HepG2 (cell line): ENCODE data around the gene GMNN. TPM values are rescaled to one million over a fixed set of nuclear protein-coding genes. Genes with fewer than 3 reads are reported as not detected.

ENCODE experiments used
- ATAC-seq: fragments of 200-7000 bp; cut with Tn5 transposase; 3 replicates; pipeline ENCODE4 v1.9.1; 2020; ENCODE audit warnings: mild to moderate bottlenecking, moderate library complexity
- BruUV-seq: library from RNA; stranded (reverse); fragments of 400-500 nt; replicated peaks from 2 replicates; lab custom pipeline; 2021; lab: Mats Ljungman, UMichigan
- CTCF ChIA-PET: fragments of 300-600 bp; formaldehyde crosslinking; extraction: SDS; loops from one replicate; lab custom pipeline; 2021; ENCODE audit warnings: low total read pairs, inconsistent platforms, low intra/inter-chr PET ratio; lab: Yijun Ruan, JAX
- POLR2A ChIA-PET: fragments of 350-600 bp; sonication (Branson Sonifier 250); formaldehyde crosslinking; loops from one replicate; lab custom pipeline; 2020; ENCODE audit warnings: antibody characterized with exemption, inconsistent platforms; lab: Yijun Ruan, JAX
- DNase-seq: peaks from one replicate; pipeline ENCODE4 v3.0.0-alpha.2; 2015; ENCODE audit warnings: low spot score
- FAIRE-seq: peaks from 3 replicates; lab custom pipeline; 2011; peaks lifted over from hg19 to GRCh38; lab: Jason Lieb, UNC
- H2AFZ ChIP-seq: one replicate; pipeline ENCODE4 v1.6.1; 2011; ENCODE audit warnings: low read length, inconsistent platforms
- H3K27ac ChIP-seq: fragments of 300-600 bp; 3 replicates; pipeline ENCODE4 v1.8.0; 2011; ENCODE audit warnings: mixed run types, mild to moderate bottlenecking, mixed read lengths, low read length, inconsistent platforms; ENCODE audit not compliant: insufficient read depth; ENCODE audit errors: extremely low read length
- H3K27me3 ChIP-seq, 2 experiments: fragments of 200-600 bp in 1 of 2; 2 replicates in 1 of 2; 3 replicates in 1 of 2; pipeline versions ENCODE4 v1.6.0 to v1.8.0; 2011; ENCODE audit warnings: low read length in 2 of 2, mild to moderate bottlenecking in 2 of 2, moderate library complexity in 2 of 2, inconsistent platforms in 1 of 2; ENCODE audit not compliant: insufficient read depth in 2 of 2, control insufficient read depth in 1 of 2
- H3K36me3 ChIP-seq, 2 experiments: fragments of 200-600 bp in 1 of 2; replicated peaks in 1 of 2; 2 replicates in 1 of 2; 3 replicates in 1 of 2; pipeline versions ENCODE4 v1.5.1 to v1.8.0; 2011; ENCODE audit warnings: low read length in 2 of 2, inconsistent platforms in 1 of 2; ENCODE audit not compliant: insufficient read depth in 2 of 2, control insufficient read depth in 1 of 2
- H3K4me1 ChIP-seq: 2 replicates; pipeline ENCODE4 v1.5.1; 2012; ENCODE audit warnings: low read length, inconsistent platforms; ENCODE audit not compliant: insufficient read depth
- H3K4me2 ChIP-seq: 2 replicates; pipeline ENCODE4 v1.6.0; 2011; ENCODE audit warnings: low read depth, low read length, inconsistent platforms
- H3K4me3 ChIP-seq, 3 experiments: fragments of 200-600 bp in 1 of 3; sonication (generic), shearing (Covaris generic) in 1 of 3; replicated peaks in 1 of 3; 2 replicates each; pipeline ENCODE4 v1.5.1; 2011 to 2016; ENCODE audit warnings: low read length in 3 of 3, inconsistent platforms in 2 of 3, low read depth in 2 of 3, mild to moderate bottlenecking in 2 of 3, control low read depth in 1 of 3, mixed read lengths in 1 of 3; ENCODE audit not compliant: insufficient read depth in 1 of 3
- H3K79me2 ChIP-seq: one replicate; pipeline ENCODE4 v1.6.1; 2011; ENCODE audit warnings: low read length, inconsistent platforms; ENCODE audit not compliant: insufficient read depth
- H3K9ac ChIP-seq: 2 replicates; pipeline ENCODE4 v1.6.0; 2011; ENCODE audit warnings: mild to moderate bottlenecking, low read depth, low read length, inconsistent platforms; ENCODE audit not compliant: insufficient read depth
- H3K9me3 ChIP-seq: 2 replicates; pipeline ENCODE4 v1.5.1; 2012; ENCODE audit warnings: mild to moderate bottlenecking, low read length
- H4K20me1 ChIP-seq: 2 replicates; pipeline ENCODE4 v1.6.0; 2011; ENCODE audit warnings: inconsistent platforms, mild to moderate bottlenecking, low read length, moderate library complexity; ENCODE audit not compliant: insufficient read depth
- FOSL2 ChIP-seq: sonication (generic); formaldehyde crosslinking; IDR thresholded peaks from 2 replicates; pipeline ENCODE4 v1.4.0; 2020; ENCODE audit warnings: missing genetic modification reagents
- GZF1 ChIP-seq: sonication (generic); formaldehyde crosslinking; IDR thresholded peaks from 2 replicates; pipeline ENCODE4 v1.5.1; 2020; ENCODE audit warnings: mild to moderate bottlenecking, missing genetic modification reagents
- JUN ChIP-seq: sonication (generic); formaldehyde crosslinking; IDR thresholded peaks from 2 replicates; pipeline ENCODE4 v1.4.0; 2020; ENCODE audit warnings: mild to moderate bottlenecking, missing genetic modification reagents
- MLLT10 ChIP-seq: sonication (generic); formaldehyde crosslinking; IDR thresholded peaks from 2 replicates; pipeline ENCODE4 v1.4.0; 2020; ENCODE audit warnings: missing genetic modification reagents
- PLRG1 ChIP-seq: fragments of 450-650 bp; conservative IDR thresholded peaks from 2 replicates; pipeline ENCODE4 v1.6.1; 2016
- REXO4 ChIP-seq: sonication (generic); formaldehyde crosslinking; IDR thresholded peaks from 2 replicates; pipeline ENCODE4 v1.8.0; 2022; ENCODE audit warnings: missing genetic modification reagents, mild to moderate bottlenecking, borderline replicate concordance
- SKIL ChIP-seq: sonication (generic); formaldehyde crosslinking; IDR thresholded peaks from 2 replicates; pipeline ENCODE4 v1.8.0; 2022; ENCODE audit warnings: missing genetic modification reagents, mild to moderate bottlenecking, moderate library complexity, borderline replicate concordance
- TEAD3 ChIP-seq: optimal IDR thresholded peaks from 2 replicates; pipeline ENCODE3; 2016; ENCODE audit warnings: borderline replicate concordance
- TGIF2 ChIP-seq: IDR thresholded peaks from 2 replicates; pipeline ENCODE4 v1.6.1; 2016; ENCODE audit warnings: control low read depth, missing compliant biosample characterization
- USF2 ChIP-seq, 2 experiments: sonication (generic) in 1 of 2; formaldehyde crosslinking in 1 of 2; IDR thresholded peaks; 2 replicates each; pipeline versions ENCODE4 v1.5.1 to v1.6.1; 2011 to 2020; ENCODE audit warnings: borderline replicate concordance in 1 of 2, low read depth in 1 of 2, low read length in 1 of 2, mild to moderate bottlenecking in 1 of 2, missing genetic modification reagents in 1 of 2, moderate library complexity in 1 of 2
- YY1 ChIP-seq: IDR thresholded peaks from 2 replicates; pipeline ENCODE4 v1.6.1; 2011; ENCODE audit warnings: low read length, low read depth, moderate library complexity, mild to moderate bottlenecking; ENCODE audit not compliant: insufficient read depth, insufficient replicate concordance
- ZBTB8A ChIP-seq: sonication (generic); formaldehyde crosslinking; IDR thresholded peaks from 2 replicates; pipeline ENCODE4 v1.4.0; 2020; ENCODE audit warnings: mild to moderate bottlenecking, low read depth, missing genetic modification reagents, borderline replicate concordance
- ZFP82 ChIP-seq: sonication (generic); formaldehyde crosslinking; IDR thresholded peaks from 2 replicates; pipeline ENCODE4 v1.5.1; 2020; ENCODE audit warnings: mild to moderate bottlenecking, missing genetic modification reagents, borderline replicate concordance
- ZNF451 ChIP-seq: sonication (generic); formaldehyde crosslinking; IDR thresholded peaks from 2 replicates; pipeline ENCODE4 v1.5.0; 2020; ENCODE audit warnings: mild to moderate bottlenecking, missing genetic modification reagents
- ZNF563 ChIP-seq: sonication (generic); formaldehyde crosslinking; IDR thresholded peaks from 2 replicates; pipeline ENCODE4 v1.8.0; 2022; ENCODE audit warnings: mild to moderate bottlenecking, moderate library complexity, missing genetic modification reagents
- ZNF761 ChIP-seq: sonication (generic); formaldehyde crosslinking; conservative IDR thresholded peaks from 2 replicates; pipeline ENCODE4 v1.4.0; 2020; ENCODE audit warnings: mild to moderate bottlenecking, missing genetic modification reagents
- ZNF788 ChIP-seq: sonication (generic); formaldehyde crosslinking; IDR thresholded peaks from 2 replicates; pipeline ENCODE4 v1.5.0; 2020; ENCODE audit warnings: mild to moderate bottlenecking, missing genetic modification reagents, borderline replicate concordance
- ZSCAN22 ChIP-seq: sonication (generic); formaldehyde crosslinking; IDR thresholded peaks from 2 replicates; pipeline ENCODE4 v1.4.0; 2020; ENCODE audit warnings: mild to moderate bottlenecking, missing genetic modification reagents
- WGBS: methylation state at CpG from one replicate; pipeline ENCODE4 v1.1.6; 2017; ENCODE audit warnings: low lambda C conversion rate; 5-methylcytosine and 5-hydroxymethylcytosine counted together
- in situ Hi-C: cut with HindIII; loops from 2 replicates; pipeline ENCODE4 v1.10.0; 2017; ENCODE audit warnings: low pct_unique_long_range_greater_than_20kb; ENCODE audit not compliant: extremely low pct_ligation_motif_present
- intact Hi-C: fragments of 100-400 bp; cut with micrococcal nuclease; formaldehyde crosslinking; loops from one replicate; pipeline ENCODE4 v1.10.0; 2022; ENCODE audit not compliant: unreplicated experiment
- polyA plus RNA-seq, 8 experiments: library from polyadenylated mRNA; depleted of rRNA in 3 of 8; stranded (reverse) in 7 of 8; unstranded in 1 of 8; fragments of >200 nt; fragmentation: Illumina TruSeq in 4 of 8; extraction: Trizol in 4 of 8; gene quantifications; 2 replicates each; pipeline versions ENCODE4 v1.2.1 to v1.2.3, GENCODE V29; 2011 to 2016; ENCODE audit warnings: low read depth in 4 of 8, missing spikeins in 1 of 8, mixed read lengths in 1 of 8; ENCODE audit not compliant: insufficient read depth in 1 of 8
- total RNA-seq, 5 experiments: library from RNA; depleted of rRNA; stranded (reverse); fragments of >200 nt; fragmentation: Illumina TruSeq; extraction: Trizol; gene quantifications; 2 replicates each; pipeline ENCODE4 v1.2.3, GENCODE V29; 2016; ENCODE audit warnings: low read depth in 1 of 5
- TF ChIP-seq, protein P1 (sequence below): sonication (generic); formaldehyde crosslinking; conservative IDR thresholded peaks from 2 replicates; pipeline ENCODE4 v1.5.0; 2020; ENCODE audit warnings: missing genetic modification reagents

GMNN gene
- total and polyA plus RNA-seq, 2 of the 13 experiments (the other 11 are each of a cell fraction or from before 2014, with no cell fraction given) = 61.8 to 154 TPM

- peak overlapping the region; percentile 17 for H2AFZ ChIP-seq
- H3K4me1 ChIP-seq = no peaks in the 10 kb centered on the region
- peak; percentile 70 for ATAC-seq
- peak; percentile 15 for FAIRE-seq
- no TSS peak for BruUV-seq
- in situ Hi-C loops (no loop called here), intact Hi-C loops (no loop called here)
- H3K27me3 ChIP-seq = peaks cover 0 to 7% of the 10 kb centered on the region in 2 experiments; a peak in 1 of 5 replicates
- CTCF ChIA-PET = no interaction called here
- no peak overlapping the region for H3K27ac ChIP-seq
- POLR2A ChIA-PET = interaction anchor here (1.3 to 1.7 kb wide), 4 partner anchors 10 to 32 kb away, joined by 3 to 11 read pairs (median 5); partner anchors contain the start of gene GMNN
- peak overlapping the region; percentile 39 for H3K4me2 ChIP-seq
- H3K4me3 ChIP-seq = no peak overlapping the region
- WGBS = 16% methylated on average over 2 of the region's 2 CpGs
- DNase-seq = no peak
- no peaks in the 10 kb centered on the region for H3K36me3 ChIP-seq
- H3K9me3 ChIP-seq = no peaks in the 10 kb centered on the region
- no peaks in the 10 kb centered on the region for H3K79me2 ChIP-seq
- no peak overlapping the region for H3K9ac ChIP-seq
- no peaks in the 10 kb centered on the region for H4K20me1 ChIP-seq
- TF ChIP-seq SKIL (CRISPR knock-in tag) = no peak
- TF ChIP-seq JUN (CRISPR knock-in tag) = 0 out of 2 replicates have a peak, but pooled peaks have one; percentile 17
- peak; percentile 35 for TF ChIP-seq TEAD3
- TF ChIP-seq ZNF761 = no peak
- peak; percentile 79 for TF ChIP-seq FOSL2 (CRISPR knock-in tag)
- no peak for TF ChIP-seq GZF1 (CRISPR knock-in tag)
- no peak for TF ChIP-seq MLLT10 (CRISPR knock-in tag)
- peak; percentile 64 for TF ChIP-seq YY1
- TF ChIP-seq, protein P1, sequence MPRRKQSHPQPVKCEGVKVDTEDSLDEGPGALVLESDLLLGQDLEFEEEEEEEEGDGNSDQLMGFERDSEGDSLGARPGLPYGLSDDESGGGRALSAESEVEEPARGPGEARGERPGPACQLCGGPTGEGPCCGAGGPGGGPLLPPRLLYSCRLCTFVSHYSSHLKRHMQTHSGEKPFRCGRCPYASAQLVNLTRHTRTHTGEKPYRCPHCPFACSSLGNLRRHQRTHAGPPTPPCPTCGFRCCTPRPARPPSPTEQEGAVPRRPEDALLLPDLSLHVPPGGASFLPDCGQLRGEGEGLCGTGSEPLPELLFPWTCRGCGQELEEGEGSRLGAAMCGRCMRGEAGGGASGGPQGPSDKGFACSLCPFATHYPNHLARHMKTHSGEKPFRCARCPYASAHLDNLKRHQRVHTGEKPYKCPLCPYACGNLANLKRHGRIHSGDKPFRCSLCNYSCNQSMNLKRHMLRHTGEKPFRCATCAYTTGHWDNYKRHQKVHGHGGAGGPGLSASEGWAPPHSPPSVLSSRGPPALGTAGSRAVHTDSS (CRISPR knock-in tag) = no peak
- TF ChIP-seq REXO4 = no peak
- TF ChIP-seq TGIF2 (CRISPR knock-in tag) = no peak
- TF ChIP-seq ZSCAN22 = no peak
- TF ChIP-seq ZBTB8A = no peak
- no peak for TF ChIP-seq ZNF788
- TF ChIP-seq USF2 (IDR thresholded peaks at IDR 0.05; ENCODE audit: low read depth, low read length) = no peak
- no peak for TF ChIP-seq USF2 (CRISPR knock-in tag; IDR thresholded peaks at IDR 0.05; ENCODE audit: borderline replicate concordance)
- no peak for TF ChIP-seq PLRG1
- TF ChIP-seq ZNF451 = no peak
- no peak for TF ChIP-seq ZNF563 (CRISPR knock-in tag)
- no peak for TF ChIP-seq ZFP82 (CRISPR knock-in tag)
These were observed 31.3 kb upstream of the GMNN start for GRCh38 chr6:24743265-24743943.
